ENCODE data around the gene MGAT4D.

DNA sequence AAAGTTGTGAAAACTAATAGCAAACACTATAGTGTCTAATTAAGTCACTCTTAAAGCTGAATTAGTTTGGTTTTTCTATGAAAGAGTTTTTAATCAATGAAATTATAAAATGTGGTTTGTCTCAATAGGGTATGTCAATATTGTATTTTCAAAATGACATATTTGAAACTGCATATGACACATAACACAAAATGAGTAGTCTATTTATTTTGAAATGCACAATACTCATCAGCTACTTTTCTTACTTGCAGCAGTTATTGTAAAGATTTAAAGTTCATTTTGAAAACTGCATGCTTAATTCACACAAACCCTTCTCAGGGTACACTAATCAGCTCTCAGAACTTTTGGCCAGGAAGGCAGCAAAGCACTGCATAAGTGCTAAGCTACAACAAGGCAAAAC is 91.8 kb downstream of the MGAT4D start:
- TF ChIP-seq, protein P1, sequence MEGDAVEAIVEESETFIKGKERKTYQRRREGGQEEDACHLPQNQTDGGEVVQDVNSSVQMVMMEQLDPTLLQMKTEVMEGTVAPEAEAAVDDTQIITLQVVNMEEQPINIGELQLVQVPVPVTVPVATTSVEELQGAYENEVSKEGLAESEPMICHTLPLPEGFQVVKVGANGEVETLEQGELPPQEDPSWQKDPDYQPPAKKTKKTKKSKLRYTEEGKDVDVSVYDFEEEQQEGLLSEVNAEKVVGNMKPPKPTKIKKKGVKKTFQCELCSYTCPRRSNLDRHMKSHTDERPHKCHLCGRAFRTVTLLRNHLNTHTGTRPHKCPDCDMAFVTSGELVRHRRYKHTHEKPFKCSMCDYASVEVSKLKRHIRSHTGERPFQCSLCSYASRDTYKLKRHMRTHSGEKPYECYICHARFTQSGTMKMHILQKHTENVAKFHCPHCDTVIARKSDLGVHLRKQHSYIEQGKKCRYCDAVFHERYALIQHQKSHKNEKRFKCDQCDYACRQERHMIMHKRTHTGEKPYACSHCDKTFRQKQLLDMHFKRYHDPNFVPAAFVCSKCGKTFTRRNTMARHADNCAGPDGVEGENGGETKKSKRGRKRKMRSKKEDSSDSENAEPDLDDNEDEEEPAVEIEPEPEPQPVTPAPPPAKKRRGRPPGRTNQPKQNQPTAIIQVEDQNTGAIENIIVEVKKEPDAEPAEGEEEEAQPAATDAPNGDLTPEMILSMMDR (conservative IDR thresholded peaks at IDR 0.05) = no peak
- no peak for TF ChIP-seq EZH2 (IDR thresholded peaks at IDR 0.05; ENCODE audit: low read depth)

Measured in PC-9 (cell line).